Measurements from ENCODE around the gene ZNF281.
A peak's percentile ranks its signal among the peaks of the same experiment; 100 is the strongest.

Gene ZNF281, protein sequence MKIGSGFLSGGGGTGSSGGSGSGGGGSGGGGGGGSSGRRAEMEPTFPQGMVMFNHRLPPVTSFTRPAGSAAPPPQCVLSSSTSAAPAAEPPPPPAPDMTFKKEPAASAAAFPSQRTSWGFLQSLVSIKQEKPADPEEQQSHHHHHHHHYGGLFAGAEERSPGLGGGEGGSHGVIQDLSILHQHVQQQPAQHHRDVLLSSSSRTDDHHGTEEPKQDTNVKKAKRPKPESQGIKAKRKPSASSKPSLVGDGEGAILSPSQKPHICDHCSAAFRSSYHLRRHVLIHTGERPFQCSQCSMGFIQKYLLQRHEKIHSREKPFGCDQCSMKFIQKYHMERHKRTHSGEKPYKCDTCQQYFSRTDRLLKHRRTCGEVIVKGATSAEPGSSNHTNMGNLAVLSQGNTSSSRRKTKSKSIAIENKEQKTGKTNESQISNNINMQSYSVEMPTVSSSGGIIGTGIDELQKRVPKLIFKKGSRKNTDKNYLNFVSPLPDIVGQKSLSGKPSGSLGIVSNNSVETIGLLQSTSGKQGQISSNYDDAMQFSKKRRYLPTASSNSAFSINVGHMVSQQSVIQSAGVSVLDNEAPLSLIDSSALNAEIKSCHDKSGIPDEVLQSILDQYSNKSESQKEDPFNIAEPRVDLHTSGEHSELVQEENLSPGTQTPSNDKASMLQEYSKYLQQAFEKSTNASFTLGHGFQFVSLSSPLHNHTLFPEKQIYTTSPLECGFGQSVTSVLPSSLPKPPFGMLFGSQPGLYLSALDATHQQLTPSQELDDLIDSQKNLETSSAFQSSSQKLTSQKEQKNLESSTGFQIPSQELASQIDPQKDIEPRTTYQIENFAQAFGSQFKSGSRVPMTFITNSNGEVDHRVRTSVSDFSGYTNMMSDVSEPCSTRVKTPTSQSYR

DNA sequence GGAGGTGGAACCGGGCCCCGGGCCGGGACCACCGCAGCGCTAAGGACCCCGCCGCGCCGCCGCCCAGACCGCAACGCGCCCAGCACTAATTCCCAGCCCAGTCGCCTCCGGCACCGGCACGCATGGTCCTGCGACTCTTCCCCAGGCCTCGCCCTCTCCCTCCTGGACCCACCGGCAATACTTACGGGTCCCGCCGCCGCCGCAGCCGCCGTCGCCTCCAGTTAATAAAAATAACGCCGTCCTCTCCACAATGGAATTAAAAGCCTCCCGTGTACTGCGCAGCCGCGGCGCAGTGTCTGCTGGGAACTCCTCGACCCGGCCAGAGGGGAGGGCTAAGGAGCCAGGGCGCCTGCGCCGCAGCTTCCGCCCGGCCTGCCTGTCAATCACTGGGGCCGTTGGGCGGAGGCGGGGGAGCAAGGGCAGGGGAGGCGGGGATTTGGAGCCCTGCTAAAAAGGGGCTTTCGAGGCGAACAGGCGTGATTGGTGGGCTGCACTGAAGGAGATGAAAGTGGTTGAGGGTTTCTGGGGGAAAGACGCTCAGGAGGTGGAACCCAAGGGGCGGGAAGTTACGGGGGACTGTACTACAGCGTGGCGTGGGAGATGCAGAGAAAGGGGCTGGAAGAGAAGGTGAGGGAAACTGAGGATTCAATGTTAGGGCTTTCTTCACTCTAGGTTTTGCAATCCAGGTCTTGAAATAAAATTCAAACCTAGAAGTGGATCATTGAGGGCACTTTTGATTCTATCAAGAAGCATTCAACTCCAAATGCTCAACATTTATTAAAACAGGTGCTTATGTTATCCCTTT, at the start of gene ZNF281:
TSS of gene ZNF281 (minus strand) at position 276 of the 805 bp plus-strand sequence. CDS start 331 bp downstream, outside the sequence.
- H3K9me2 ChIP-seq (replicated peaks; ENCODE audit: insufficient read depth, low read length): no peaks in the 10 kb centered on the region
- H3K27ac ChIP-seq (ENCODE audit: low read length): peak within 1 kb of the TSS; percentile 54; the same call in 1 of the 2 replicates
- H3K4me2 ChIP-seq (ENCODE audit: low read depth, low read length): peak within 1 kb of the TSS; percentile 68
- H3K36me3 ChIP-seq (replicated peaks; ENCODE audit: insufficient read depth, low read length): 0 out of 2 replicates have a peak, but pooled peaks cover 4% of the 10 kb centered on the region
- H4K20me1 ChIP-seq (ENCODE audit: insufficient read depth, low read length): no peaks in the 10 kb centered on the region
- H3K27me3 ChIP-seq (replicated peaks; ENCODE audit: insufficient read depth, low read length): no peaks in the 10 kb centered on the region
- peak within 1 kb of the TSS; percentile 95 for H2AFZ ChIP-seq (ENCODE audit: low read length)
- peaks cover 45% of the 10 kb centered on the region for H3K79me2 ChIP-seq (ENCODE audit: low read length)
- H3F3A ChIP-seq (ENCODE audit: insufficient read depth, low read length): peaks cover 9% of the 10 kb centered on the region; the same call in 1 of the 2 replicates
- H3K4me3 ChIP-seq (ENCODE audit: low read length): peak within 1 kb of the TSS; percentile 99
- 0 out of 2 replicates have a peak, but pooled peaks cover 17% of the 10 kb centered on the region for H3K4me1 ChIP-seq (ENCODE audit: low read length)
- DNase-seq: peak; percentile 98
- TF ChIP-seq, protein P1, sequence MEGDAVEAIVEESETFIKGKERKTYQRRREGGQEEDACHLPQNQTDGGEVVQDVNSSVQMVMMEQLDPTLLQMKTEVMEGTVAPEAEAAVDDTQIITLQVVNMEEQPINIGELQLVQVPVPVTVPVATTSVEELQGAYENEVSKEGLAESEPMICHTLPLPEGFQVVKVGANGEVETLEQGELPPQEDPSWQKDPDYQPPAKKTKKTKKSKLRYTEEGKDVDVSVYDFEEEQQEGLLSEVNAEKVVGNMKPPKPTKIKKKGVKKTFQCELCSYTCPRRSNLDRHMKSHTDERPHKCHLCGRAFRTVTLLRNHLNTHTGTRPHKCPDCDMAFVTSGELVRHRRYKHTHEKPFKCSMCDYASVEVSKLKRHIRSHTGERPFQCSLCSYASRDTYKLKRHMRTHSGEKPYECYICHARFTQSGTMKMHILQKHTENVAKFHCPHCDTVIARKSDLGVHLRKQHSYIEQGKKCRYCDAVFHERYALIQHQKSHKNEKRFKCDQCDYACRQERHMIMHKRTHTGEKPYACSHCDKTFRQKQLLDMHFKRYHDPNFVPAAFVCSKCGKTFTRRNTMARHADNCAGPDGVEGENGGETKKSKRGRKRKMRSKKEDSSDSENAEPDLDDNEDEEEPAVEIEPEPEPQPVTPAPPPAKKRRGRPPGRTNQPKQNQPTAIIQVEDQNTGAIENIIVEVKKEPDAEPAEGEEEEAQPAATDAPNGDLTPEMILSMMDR (IDR thresholded peaks at IDR 0.05; ENCODE audit: low read length): no peak
- TF ChIP-seq EZH2phosphoT487 (IDR thresholded peaks at IDR 0.05; ENCODE audit: low read length) (no peak), EZH2 (optimal IDR thresholded peaks at IDR 0.05; ENCODE audit: low read depth, low read length) (no peak)
- H3K9me3 ChIP-seq (replicated peaks; ENCODE audit: insufficient read depth, low read length): no peaks in the 10 kb centered on the region
- peak within 1 kb of the TSS; percentile 81 for H3K9ac ChIP-seq (ENCODE audit: low read length)

DNA sequence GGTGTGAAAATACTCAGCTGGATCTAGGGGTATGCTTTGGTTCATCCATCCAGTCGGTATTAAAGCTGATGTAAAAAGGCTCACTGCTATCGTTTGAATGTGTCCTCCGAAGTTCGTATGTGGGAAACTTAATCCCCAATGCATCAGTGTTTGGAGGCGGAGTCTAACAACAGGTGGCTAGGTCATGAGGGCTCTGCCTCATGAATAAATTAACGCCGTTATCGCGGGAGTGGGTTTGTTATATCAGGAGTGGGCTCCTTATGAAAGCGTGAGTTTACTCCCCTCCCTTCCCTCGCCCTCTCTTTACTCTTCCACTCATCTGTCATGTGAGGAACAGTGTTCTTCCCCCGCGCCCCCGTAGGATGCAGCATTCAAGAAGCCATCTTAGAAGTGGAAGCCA, 48.9 kb upstream of the ZNF281 start:
- Histone ChIP-seq H3K9ac (ENCODE audit: low read length) (no peak overlapping the region), H2AFZ (ENCODE audit: low read length) (no peak overlapping the region), H3F3A (ENCODE audit: insufficient read depth, low read length) (no peaks in the 10 kb centered on the region), H3K79me2 (ENCODE audit: low read length) (no peaks in the 10 kb centered on the region), H3K27me3 (replicated peaks; ENCODE audit: insufficient read depth, low read length) (no peaks in the 10 kb centered on the region), H3K4me1 (ENCODE audit: low read length) (no peaks in the 10 kb centered on the region), H3K9me2 (replicated peaks; ENCODE audit: insufficient read depth, low read length) (no peaks in the 10 kb centered on the region), H3K4me3 (ENCODE audit: low read length) (no peak overlapping the region), H3K9me3 (replicated peaks; ENCODE audit: insufficient read depth, low read length) (no peaks in the 10 kb centered on the region), H4K20me1 (ENCODE audit: insufficient read depth, low read length) (no peaks in the 10 kb centered on the region), H3K27ac (ENCODE audit: low read length) (no peak overlapping the region), H3K36me3 (replicated peaks; ENCODE audit: insufficient read depth, low read length) (no peaks in the 10 kb centered on the region), H3K4me2 (ENCODE audit: low read depth, low read length) (no peak overlapping the region)
- DNase-seq: no peak
- TF ChIP-seq EZH2phosphoT487 (IDR thresholded peaks at IDR 0.05; ENCODE audit: low read length) (no peak), EZH2 (optimal IDR thresholded peaks at IDR 0.05; ENCODE audit: low read depth, low read length) (no peak)
- TF ChIP-seq, protein P1 (IDR thresholded peaks at IDR 0.05; ENCODE audit: low read length): no peak

DNA sequence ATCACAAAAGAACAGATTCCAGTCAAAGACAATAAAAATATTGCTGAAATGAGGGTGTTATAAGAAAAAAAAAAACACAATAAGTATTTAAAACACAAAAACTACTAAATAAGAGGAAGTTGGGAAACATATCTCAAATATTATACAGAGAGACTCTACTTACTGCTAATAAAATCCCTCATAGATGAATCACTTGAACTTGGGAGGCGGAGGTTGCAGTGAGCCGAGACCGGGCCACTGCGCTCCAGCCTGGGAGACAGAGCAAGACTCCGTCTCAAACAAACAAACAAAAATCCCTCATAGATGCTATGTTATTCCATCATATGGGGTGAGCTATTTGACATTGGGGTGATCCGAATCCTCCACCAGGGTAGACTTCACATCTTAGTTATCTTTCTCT, 48.0 kb upstream of the ZNF281 start:
- no peaks in the 10 kb centered on the region for H3K27me3 ChIP-seq (replicated peaks; ENCODE audit: insufficient read depth, low read length)
- DNase-seq: no peak
- no peak overlapping the region for H3K27ac ChIP-seq (ENCODE audit: low read length)
- no peaks in the 10 kb centered on the region for H3F3A ChIP-seq (ENCODE audit: insufficient read depth, low read length)
- H2AFZ ChIP-seq (ENCODE audit: low read length): no peak overlapping the region
- H3K4me1 ChIP-seq (ENCODE audit: low read length): 0 out of 2 replicates have a peak, but pooled peaks cover 6% of the 10 kb centered on the region
- no peak overlapping the region for H3K9ac ChIP-seq (ENCODE audit: low read length)
- H3K9me2 ChIP-seq (replicated peaks; ENCODE audit: insufficient read depth, low read length): no peaks in the 10 kb centered on the region
- H4K20me1 ChIP-seq (ENCODE audit: insufficient read depth, low read length): no peaks in the 10 kb centered on the region
- no peaks in the 10 kb centered on the region for H3K9me3 ChIP-seq (replicated peaks; ENCODE audit: insufficient read depth, low read length)
- TF ChIP-seq EZH2phosphoT487 (IDR thresholded peaks at IDR 0.05; ENCODE audit: low read length) (no peak), EZH2 (optimal IDR thresholded peaks at IDR 0.05; ENCODE audit: low read depth, low read length) (no peak)
- TF ChIP-seq, protein P1 (IDR thresholded peaks at IDR 0.05; ENCODE audit: low read length): no peak
- H3K79me2 ChIP-seq (ENCODE audit: low read length): no peaks in the 10 kb centered on the region
- no peak overlapping the region for H3K4me2 ChIP-seq (ENCODE audit: low read depth, low read length)
- no peaks in the 10 kb centered on the region for H3K36me3 ChIP-seq (replicated peaks; ENCODE audit: insufficient read depth, low read length)
- no peak overlapping the region for H3K4me3 ChIP-seq (ENCODE audit: low read length)

Data from MM.1S (cell line).